T-helper 9 cell (primary cell): ENCODE results near the gene ME1.
"Not testable (repeated sequence)": the region's sequence is repeated elsewhere in the genome, so short reads cannot be mapped to it uniquely, and the experiment has no call there.

Experiments used
- DNase-seq: peaks from one replicate; pipeline ENCODE4 v3.0.0-alpha.2; 2020

ME1 gene

DNA sequence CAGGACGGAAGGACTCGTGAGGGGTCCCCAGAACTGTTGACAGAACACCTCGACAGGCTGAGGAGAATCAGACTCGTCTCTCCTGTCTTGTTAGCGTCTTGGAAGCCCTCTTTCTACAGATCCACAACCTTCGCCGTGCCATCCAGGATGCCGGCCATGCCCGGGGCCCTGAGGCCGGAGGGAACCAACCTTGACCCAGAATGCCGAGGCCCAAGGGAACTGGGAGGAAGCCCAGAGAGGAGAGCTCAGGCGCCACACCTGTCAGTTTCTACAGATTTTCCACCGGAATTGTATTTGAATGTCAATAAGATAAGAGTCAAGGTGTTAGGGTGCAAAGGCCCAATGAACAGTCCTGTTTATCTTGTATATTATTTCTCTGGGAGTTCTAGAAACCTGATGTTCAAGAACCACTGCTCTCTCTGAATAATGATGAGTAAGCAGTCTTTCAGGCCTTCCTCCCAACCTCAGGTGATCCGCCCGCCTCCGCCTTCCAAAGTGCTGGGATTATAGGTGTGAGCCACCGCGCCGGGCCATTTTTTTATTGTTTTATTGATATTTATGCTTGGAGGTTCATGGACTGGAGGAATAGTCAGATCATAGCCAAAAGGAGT, 799 bp upstream of the ME1 start:
- DNase-seq = no peak

DNA sequence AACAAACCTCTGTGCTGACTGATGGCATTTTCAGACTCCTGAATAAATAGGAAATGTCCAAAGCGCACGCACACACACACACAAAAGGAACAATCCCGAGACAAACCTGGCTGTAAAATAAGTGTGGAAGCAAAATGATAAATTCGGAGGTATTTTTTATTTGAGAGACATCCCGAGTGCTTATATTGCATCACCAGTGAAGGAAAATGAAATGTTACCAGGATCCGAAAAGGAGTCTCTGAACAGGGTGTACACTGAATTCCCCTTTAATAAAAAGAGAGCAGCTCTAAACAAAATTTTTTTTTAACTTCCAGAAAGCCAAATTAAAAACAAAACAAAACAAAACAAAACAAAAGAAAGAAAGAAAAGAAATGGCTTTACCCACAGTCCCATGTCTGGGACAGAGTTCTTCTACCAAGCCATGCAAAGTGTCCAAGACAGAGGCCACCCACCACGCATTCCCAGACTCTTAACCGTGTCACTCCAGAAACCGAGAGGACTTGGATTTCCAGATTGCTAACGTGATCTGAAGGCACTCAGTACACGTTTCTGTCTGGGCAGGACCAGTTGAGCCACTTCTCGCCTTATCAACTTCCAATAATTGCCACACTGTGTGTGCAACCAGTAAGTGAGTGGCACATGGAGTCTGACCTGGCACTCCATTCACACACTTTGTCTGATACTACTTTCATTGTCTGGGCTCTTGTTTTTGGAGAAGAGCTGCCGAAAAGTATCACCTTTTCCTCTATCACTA, 817 bp downstream of the ME1 start:
- no peak for DNase-seq

DNA sequence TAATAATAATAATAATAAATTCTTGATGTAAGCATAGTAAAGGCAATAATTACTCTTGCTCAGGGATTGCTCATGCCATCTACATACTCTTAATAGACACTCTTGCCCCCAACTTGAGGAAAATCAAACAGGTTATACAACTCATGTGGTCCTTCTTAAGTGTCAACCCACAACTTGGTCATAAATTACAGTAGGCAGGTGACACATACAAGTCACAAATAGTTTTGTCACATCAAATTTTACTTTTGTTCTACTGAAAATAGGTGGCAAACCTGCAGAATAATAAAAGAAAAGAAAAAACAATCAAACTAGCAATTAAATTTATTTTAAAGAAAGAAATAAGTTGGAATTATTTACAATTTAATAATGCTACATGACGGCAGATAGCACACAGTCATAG, 1.6 kb downstream of the ME1 start:
- no peak for DNase-seq

DNA sequence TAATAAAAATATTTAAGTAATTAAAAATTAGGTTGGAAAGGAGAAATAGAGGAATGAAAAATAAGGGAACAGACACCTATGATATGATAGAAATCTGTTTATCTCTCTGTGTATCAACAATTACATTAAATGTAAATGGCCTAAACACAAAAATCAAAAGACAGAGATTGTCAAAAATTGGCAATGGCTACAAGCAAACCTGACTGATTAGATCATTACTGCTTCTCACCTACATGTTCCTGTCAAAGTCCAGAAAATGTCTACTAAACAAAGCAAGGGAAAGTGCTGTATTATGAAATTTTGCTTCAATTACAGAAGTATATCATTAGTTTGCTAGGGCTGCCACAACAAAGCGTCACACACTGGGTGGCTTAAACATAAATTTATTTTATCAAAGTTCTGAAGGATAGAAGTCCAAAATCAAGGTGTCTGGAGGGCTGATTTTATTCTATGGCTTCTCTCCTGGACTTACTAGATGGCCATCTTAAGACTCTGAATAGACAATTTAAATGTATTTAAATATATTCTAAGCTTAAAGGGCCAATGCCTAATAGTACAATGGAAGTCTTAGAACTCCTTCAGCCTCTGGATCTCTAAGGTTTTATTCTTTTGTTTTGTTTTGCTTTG, 6.3 kb downstream of the ME1 start:
- DNase-seq = no peak

DNA sequence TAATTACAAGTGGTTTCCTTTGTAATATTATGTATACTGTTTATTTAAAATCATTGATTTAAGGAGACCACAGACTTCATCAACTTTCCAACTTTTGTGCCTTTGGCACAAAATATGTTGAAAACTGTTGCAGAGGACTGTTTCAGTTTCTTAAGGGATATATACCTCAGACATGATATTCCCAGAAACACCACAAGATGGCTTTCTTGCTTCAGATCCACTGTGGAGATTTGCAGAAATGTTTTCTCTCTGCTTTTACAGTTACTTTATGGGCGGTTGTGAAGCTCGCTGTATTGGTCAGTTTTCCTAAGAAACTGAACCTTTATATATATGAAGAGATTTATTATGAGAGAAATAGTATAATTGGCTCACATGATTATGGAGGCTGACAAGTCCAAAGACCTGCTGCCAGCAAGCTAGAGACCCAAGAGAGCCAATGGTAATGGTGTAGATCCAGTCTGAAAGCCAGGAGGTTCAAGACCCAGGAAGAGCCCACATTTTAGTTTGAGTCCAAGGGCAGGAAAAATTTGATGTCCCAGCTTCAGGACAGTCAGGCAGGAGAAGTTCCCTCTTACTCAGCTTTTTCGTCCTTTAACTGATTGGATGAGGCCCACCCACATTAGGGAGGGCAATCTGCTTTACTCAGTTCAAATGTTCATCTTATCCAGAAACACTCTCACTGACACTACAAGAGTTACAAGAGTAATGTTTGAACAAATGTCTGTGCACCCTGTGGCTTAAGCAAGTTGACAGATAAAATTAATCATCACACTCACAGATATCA, 12.8 kb downstream of the ME1 start:
- DNase-seq = no peak

DNA sequence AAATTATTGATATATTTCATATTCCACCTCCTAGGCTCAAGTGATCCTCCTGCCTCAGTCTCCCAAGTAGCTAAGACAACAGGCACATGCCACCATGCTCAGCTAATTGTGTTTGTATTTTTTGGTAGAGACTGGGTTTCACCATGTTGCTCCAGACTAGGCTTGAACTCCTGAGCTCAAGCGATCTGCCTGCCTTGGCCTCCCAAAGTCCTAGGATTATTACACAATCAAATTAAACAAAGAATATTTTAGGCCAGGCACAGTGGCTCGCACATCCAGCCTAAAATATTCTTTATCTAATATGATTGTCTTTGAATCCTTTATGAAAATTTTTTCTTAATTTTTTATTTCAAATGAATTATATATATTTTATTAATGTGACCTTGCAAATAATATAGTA, 17.8 kb downstream of the ME1 start:
- no peak for DNase-seq

DNA sequence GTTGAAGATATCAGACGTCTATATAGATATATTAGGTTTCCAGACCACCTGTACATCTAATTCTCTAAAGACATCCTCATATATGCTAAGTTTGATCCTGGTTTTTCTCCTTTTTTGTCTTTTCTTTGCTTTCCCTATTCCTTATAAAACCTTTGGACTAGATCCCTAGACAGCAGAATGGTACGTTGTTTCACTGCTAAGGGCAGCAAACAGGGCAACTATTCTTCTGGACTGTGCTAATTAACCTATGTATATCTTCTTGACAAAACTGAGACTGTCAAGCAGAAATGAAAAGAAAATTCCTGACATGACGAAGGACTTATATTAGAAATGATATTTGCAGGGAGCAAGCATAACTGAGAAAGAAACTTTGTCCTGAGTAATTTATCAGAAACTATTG, 19.1 kb downstream of the ME1 start:
- no peak for DNase-seq

DNA sequence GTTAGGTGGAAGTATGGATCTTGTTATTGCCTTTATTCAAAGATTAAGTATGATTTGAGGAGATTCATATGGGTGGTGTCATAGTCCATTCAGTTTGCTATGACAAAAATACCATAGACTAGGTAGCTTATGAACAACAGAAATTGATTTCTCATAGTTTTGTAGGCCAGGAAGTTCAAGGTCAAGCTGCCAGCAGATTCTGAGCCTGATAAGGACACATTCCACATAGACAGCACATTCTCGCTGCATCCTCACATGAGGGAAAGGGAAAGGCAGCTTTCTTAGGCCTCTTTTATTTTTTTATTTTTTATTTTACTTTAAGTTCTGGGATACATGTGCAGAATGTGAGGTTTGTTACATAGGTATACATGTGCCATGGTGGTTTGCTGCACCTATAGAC, 27.7 kb downstream of the ME1 start:
- no peak for DNase-seq

DNA sequence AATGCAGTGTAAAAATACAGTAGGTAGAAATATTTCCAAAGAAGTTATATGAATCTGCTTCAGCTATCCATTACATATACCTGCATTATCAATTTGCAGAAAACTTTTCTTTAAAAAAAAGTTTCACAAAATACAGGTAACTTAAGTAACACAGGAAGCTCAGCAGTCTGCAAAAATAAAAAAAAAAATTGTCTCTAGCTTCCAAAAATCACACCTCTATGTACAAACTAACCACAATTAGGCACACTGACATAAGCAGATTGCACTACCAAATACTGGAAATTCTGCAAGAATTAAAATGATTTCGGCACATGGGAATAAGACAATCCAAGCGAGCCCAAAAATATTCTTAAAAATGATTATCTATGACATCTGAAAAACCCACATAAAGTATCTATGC, 41.2 kb downstream of the ME1 start:
- no peak for DNase-seq

DNA sequence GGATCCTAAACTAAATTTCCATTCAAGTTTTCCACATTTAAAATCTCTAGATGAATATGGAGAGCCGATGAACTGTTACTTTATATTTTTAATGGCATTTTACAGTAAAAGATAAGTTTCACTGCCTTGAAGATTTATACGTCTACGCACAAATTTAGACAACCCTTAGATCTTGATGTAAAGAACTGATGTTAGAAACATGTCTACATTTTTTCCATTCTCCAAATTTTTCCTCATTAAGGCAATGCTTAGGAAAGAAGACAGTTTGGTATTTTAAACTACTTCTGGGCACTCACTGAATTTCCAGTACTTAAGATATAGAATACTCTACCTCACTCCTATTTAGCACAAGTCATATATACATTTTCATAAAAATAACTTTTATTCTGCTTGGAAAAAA, 45.4 kb downstream of the ME1 start:
- no peak for DNase-seq

DNA sequence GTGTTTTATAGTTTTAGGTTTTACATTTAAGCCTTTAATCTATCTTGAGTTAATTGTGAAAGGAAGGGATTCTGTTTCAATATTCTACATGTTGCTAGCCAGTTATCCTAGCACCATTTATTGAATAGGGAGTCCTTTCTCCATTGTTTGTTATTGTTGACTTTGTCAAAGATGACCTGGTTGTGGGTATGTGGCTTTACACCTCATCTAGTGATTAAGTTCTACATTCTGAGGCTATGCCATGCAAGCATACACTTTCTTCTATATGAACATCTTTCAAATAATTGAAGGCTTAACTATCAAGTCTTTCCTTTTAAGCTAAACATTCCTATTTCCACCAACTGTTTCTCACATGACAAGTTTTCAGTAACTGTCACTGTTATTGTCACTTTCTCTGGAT, 46.1 kb downstream of the ME1 start:
- DNase-seq = no peak

DNA sequence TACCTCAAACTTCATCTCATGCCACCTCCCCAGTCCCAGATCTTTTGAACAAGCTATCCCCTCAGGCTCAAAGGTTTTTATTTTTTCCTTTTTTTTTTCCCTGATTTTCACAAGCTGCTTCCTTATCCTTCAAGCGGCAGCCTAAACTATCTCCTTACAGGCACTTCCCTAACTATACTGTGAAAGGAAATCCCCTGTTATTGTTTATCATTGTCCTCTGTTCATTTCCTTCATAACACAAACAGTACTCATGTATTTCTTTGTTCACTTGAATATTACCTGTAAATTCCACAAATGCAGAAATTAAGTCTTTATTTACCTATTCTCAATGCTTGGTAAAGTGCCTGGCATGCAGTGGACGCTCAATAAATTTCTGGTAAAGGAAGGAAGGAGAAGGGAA, 48.9 kb downstream of the ME1 start:
- no peak for DNase-seq

DNA sequence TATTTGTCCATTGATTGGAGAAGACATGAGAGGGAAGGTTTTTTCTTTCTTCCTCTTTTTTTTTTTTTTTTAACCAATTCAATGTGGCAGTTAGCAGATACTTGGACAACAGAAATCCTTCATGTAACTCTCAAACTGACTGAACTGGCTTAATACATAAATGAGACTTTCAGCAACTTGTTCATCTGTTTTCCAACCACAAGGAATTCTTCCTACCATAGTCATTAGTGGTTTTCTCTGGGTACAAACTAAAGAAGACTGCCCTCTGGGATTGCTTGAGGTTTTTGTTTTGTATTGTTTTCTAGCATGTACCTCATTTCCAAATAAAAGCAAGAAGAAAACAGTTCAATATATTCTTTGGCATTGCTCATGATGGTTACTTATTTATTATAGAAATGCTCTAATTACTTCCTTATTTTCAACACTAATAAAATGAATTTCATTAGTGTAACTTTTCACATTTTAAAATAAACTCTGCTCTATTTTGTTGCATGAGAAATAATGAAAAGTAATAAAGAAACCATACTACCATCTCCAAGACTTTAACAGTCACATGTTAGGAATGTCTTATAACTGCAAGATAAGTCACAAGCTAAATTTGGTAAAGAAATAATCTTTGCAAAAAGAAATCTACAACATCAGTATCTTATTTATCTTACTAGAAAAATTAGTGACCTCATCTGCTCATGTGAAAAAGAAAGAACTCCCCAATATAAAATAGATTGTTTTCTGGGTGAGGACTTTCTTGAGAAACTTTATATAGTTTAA, 52.0 kb downstream of the ME1 start:
- DNase-seq = no peak

DNA sequence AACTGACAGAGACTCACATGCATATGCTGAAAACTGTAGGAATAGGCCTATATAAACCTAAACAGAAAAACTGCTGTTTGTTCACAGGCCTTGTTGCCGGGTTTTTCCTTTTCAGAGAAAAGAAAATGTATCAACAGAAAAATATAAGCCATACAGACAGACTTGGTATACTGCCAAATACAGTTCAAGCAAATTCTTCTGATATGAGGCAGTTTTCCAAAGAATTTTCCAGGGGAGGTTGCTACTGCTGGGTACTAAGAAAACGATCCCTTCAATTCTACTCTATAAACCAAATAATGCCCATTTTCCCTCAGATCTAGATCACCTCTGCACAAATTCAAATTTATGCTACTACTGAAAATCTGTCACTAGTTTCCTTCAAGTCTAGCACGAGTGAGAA, 59.4 kb downstream of the ME1 start:
- DNase-seq = no peak

DNA sequence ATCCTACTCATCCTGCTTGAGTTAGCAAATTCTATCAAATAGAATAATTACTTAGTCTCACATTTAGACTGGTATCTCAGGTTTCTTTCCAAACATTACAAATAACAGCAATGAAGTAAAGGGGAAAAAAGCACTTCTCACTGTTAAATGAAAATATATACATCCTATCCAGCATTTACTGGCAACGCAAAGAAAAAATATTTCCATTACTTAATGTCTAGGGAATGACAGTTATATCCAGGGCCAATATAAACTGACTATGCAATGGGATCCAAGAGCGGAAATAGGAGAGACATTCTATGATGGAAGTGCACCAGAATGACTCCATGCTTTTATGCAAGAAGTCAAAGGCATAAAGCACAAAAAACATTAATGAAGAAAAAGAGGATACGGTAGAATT, 60.3 kb downstream of the ME1 start:
- DNase-seq = no peak

DNA sequence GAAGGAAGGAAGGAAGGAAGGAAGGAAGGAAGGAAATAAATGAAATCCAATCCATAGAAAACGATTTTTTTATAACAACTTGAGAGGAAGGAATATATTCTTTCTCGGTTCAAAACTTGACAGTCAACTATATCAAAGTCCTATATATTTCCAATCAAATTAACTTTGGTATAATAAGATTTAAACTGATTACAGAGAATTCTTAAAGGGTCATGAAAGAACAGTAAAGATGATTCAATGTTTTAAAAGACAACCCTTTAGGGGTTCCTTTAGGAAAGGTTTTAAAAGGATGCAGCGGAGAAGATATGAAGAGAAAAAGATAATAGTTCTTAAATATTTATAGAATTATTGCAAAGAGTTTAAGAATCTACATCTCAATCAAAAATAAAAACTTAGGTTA, 61.2 kb downstream of the ME1 start:
- DNase-seq = no peak

DNA sequence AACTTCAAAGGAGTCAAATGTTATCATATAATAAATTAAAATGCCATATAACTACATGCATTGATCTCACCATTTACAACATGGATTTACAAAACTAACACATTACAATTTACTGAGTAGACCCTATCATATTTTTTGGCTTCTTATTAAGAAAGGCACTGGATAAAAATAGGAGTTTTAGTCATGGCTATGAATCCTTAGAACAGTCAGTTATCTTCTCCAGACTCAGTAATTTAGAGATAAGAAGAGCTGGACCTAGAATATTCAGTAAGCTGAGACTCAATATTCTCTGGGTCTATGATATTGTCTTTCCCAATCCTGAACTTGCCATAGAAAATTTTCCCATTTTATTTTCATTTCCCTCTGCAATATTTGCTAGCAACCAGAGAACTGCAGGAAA, 62.3 kb downstream of the ME1 start:
- no peak for DNase-seq

DNA sequence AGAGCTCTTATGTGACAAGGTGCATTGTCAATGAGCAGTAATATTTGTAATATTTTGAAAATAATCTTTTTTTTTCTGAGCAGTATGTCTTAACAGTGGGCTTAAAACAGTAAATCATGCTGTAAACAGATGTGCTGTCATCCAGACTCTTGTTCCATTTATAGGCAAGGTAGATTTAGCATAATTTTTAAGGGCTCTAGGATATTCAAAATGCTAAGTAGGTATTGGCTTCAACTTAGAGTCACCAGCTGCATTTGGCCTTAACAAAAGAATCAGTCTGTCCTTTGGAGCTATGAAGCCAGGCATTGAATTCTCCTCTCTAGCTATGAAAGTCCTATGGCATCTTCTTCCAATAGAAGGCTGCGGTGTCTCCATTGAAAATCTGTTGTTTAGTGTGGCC, 63.7 kb downstream of the ME1 start:
- no peak for DNase-seq

DNA sequence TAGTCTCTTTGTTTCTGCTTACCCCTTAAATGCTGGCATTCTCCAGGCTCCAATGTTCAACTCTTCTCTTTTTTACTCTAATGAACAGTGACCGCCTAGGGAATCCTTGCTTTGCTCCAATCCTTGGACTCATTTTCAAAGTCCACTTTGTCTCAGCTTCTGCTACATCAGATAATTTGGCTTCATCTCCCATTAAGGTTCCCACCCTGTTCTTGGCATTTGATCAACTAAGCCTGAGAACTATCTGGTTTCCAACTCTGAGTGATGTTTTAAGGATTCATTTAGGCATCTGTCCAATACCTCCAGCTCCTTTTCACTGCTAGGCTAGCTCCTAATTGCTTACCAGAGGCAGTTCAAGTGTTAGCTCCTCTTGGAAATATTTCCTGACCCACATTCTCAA, 64.9 kb downstream of the ME1 start:
- DNase-seq = no peak

DNA sequence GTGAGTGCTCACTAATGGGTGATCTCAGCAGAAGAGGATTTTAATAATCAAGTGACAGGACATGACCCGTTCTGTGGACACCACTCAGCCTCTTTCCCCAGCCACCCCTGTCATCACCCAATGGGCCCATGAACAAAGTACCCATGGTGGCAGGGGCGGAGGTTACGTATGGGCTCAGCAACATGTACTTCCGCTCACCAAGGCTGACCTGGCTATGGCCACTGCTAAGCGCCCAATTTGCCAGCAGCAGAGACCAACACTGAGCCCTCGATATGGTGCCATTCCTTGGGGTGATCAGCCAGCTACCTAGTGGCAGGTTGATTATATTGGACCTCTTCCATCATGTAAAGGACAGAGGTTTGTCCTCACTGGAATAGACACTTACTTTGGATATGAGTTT, 68.5 kb downstream of the ME1 start:
- DNase-seq = not testable (repeated sequence)

DNA sequence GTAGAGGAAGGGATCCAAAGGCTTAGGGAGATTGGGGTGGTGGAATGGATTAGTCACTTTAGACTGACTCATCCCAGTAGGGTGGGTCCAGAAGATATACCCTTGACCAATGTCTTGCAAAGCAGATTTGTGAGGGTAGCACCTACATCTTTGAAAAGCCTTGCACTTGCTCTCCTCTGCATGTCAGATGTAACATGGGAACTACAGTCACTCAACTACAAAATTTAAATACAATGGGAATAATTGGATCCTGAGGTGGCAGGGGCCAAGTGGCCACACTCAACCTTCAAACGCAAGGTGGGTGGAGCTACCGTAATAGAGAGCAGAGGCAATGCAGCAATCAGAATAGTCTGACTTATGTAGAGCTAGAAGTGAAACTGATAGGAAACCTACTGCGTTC, 71.2 kb downstream of the ME1 start:
- no peak for DNase-seq

DNA sequence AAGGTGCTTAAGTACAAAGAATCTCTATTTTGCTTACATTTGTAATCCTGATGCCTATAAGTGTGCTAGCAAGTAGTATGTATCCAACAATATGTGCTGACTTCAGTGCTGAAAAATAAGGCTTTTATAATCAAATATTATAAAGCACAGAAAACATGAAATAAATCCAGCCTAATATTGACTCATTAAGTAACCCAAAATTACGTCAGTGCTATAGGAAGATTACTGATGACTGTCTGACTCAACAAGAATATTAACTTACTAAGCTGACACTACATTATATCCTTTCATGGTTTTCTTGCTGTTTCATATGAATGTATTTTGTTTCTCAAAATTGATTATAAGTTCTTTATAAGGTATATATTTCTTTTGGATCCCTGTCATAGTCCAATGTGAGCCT, 76.1 kb downstream of the ME1 start:
- no peak for DNase-seq
